ENCODE data around the gene ARHGAP24.

- TF ChIP-seq CTCF (IDR thresholded peaks at IDR 0.05) (no peak), POLR2A (IDR thresholded peaks at IDR 0.05) (no peak)
Measured at GRCh38 chr4:85580489-85580888, 105.5 kb downstream of the ARHGAP24 start.

Measured in right lobe of liver (tissue), 4 donors.